SJSA1 (cell line): ENCODE measurements around the gene EXOC3L4. TPM values are rescaled to one million over a fixed set of nuclear protein-coding genes. Genes with fewer than 3 reads are reported as not detected.
A peak's percentile ranks its signal among the peaks of the same experiment; 100 is the strongest.

Source experiments
- DNase-seq, 2 experiments: peaks; one replicate each; pipeline ENCODE4 v3.0.0-alpha.2; 2015 to 2020; ENCODE audit warnings: low spot score in 2 of 2, low read depth in 1 of 2
- H3K27ac ChIP-seq: fragments of 250-450 bp; sonication (Bioruptor Pico); 2 replicates; pipeline ENCODE4 v1.5.1; 2020; ENCODE audit warnings: mild to moderate bottlenecking, moderate library complexity
- H3K27me3 ChIP-seq: fragments of 250-450 bp; sonication (Bioruptor Pico); replicated peaks from 2 replicates; pipeline ENCODE4 v1.5.1; 2020; ENCODE audit warnings: mild to moderate bottlenecking, moderate library complexity
- H3K36me3 ChIP-seq: fragments of 250-450 bp; sonication (Bioruptor Pico); 2 replicates; pipeline ENCODE4 v1.5.1; 2020; ENCODE audit warnings: mild to moderate bottlenecking
- H3K4me1 ChIP-seq: fragments of 250-450 bp; sonication (Bioruptor Pico); replicated peaks from 2 replicates; pipeline ENCODE4 v1.6.1; 2021; ENCODE audit warnings: mild to moderate bottlenecking
- H3K4me3 ChIP-seq: fragments of 250-450 bp; sonication (Bioruptor Pico); 2 replicates; pipeline ENCODE4 v1.5.1; 2020; ENCODE audit warnings: mild to moderate bottlenecking
- H3K9me3 ChIP-seq: fragments of 250-450 bp; sonication (Bioruptor Pico); replicated peaks from 2 replicates; pipeline ENCODE4 v1.5.1; 2020; ENCODE audit warnings: mild to moderate bottlenecking
- total RNA-seq: library from RNA; depleted of rRNA; stranded (reverse); fragments of >200 nt; shearing (Covaris generic); gene quantifications from 2 replicates; pipeline ENCODE4 v1.2.3, GENCODE V29; 2014

The EXOC3L4 gene
- total RNA-seq, 1 experiment from 2014 or later, result 0.50 TPM

- H3K27me3 ChIP-seq, result no peaks in the 10 kb centered on the region
- peaks cover 28% of the 10 kb centered on the region for H3K4me1 ChIP-seq
- H3K9me3 ChIP-seq, result no peaks in the 10 kb centered on the region
- peaks cover 19% of the 10 kb centered on the region for H3K36me3 ChIP-seq
- no peak overlapping the region for H3K27ac ChIP-seq
- peak in 1 of 2 experiments; percentile 39 for DNase-seq
- H3K4me3 ChIP-seq, result no peak overlapping the region
Measured at GRCh38 chr14:103138301-103139131, 44.0 kb downstream of the EXOC3L4 start.

GRCh38 chr14:103139132-103140025 lies 44.9 kb downstream of the EXOC3L4 start:
- Histone ChIP-seq H3K27me3 (no peaks in the 10 kb centered on the region), H3K4me3 (no peak overlapping the region), H3K4me1 (peaks cover 36% of the 10 kb centered on the region), H3K36me3 (peaks cover 13% of the 10 kb centered on the region), H3K9me3 (no peaks in the 10 kb centered on the region), H3K27ac (no peak overlapping the region)
- no peak for DNase-seq

- Histone ChIP-seq H3K4me1 (peaks cover 40% of the 10 kb centered on the region), H3K36me3 (peaks cover 7% of the 10 kb centered on the region), H3K4me3 (no peak overlapping the region), H3K9me3 (no peaks in the 10 kb centered on the region), H3K27ac (no peak overlapping the region), H3K27me3 (no peaks in the 10 kb centered on the region)
- no peak for DNase-seq
Measured at GRCh38 chr14:103140316-103141109, 46.0 kb downstream of the EXOC3L4 start.

GRCh38 chr14:103141117-103141796 lies 46.7 kb downstream of the EXOC3L4 start:
- H3K36me3 ChIP-seq, result no peaks in the 10 kb centered on the region; the same call in 1 of the 2 replicates
- H3K9me3 ChIP-seq, result no peaks in the 10 kb centered on the region
- H3K27ac ChIP-seq, result no peak overlapping the region
- H3K27me3 ChIP-seq, result no peaks in the 10 kb centered on the region
- no peak for DNase-seq
- H3K4me1 ChIP-seq, result peaks cover 39% of the 10 kb centered on the region
- H3K4me3 ChIP-seq, result no peak overlapping the region

GRCh38 chr14:103142026-103142425 lies 47.5 kb downstream of the EXOC3L4 start:
- Histone ChIP-seq H3K27me3 (no peaks in the 10 kb centered on the region), H3K4me1 (peaks cover 31% of the 10 kb centered on the region), H3K9me3 (no peaks in the 10 kb centered on the region), H3K36me3 (no peaks in the 10 kb centered on the region), H3K27ac (no peak overlapping the region), H3K4me3 (no peak overlapping the region)
- DNase-seq, result no peak

GRCh38 chr14:103142721-103143302 lies 48.3 kb downstream of the EXOC3L4 start:
- peak overlapping the region; percentile 88 for H3K27ac ChIP-seq
- no peak for DNase-seq
- H3K4me3 ChIP-seq, result no peak overlapping the region
- H3K27me3 ChIP-seq, result no peaks in the 10 kb centered on the region
- no peaks in the 10 kb centered on the region for H3K36me3 ChIP-seq
- H3K9me3 ChIP-seq, result no peaks in the 10 kb centered on the region
- peaks cover 27% of the 10 kb centered on the region for H3K4me1 ChIP-seq

- H3K36me3 ChIP-seq, result no peaks in the 10 kb centered on the region
- H3K27me3 ChIP-seq, result no peaks in the 10 kb centered on the region
- DNase-seq, result peak in 1 of 2 experiments; percentile 64
- H3K4me1 ChIP-seq, result peaks cover 27% of the 10 kb centered on the region
- no peak overlapping the region for H3K4me3 ChIP-seq
- no peaks in the 10 kb centered on the region for H3K9me3 ChIP-seq
- peak overlapping the region; percentile 88 for H3K27ac ChIP-seq
Measured at GRCh38 chr14:103143506-103143905, 49.0 kb downstream of the EXOC3L4 start.

GRCh38 chr14:103144085-103144484 lies 49.6 kb downstream of the EXOC3L4 start:
- Histone ChIP-seq H3K27ac (peak overlapping the region; percentile 88), H3K27me3 (no peaks in the 10 kb centered on the region), H3K36me3 (no peaks in the 10 kb centered on the region), H3K9me3 (no peaks in the 10 kb centered on the region), H3K4me1 (peaks cover 27% of the 10 kb centered on the region), H3K4me3 (no peak overlapping the region)
- peak; percentile 88 to 89 for DNase-seq

- H3K27me3 ChIP-seq, result no peaks in the 10 kb centered on the region
- DNase-seq, result no peak
- no peak overlapping the region for H3K4me3 ChIP-seq
- H3K4me1 ChIP-seq, result peaks cover 29% of the 10 kb centered on the region
- no peak overlapping the region for H3K27ac ChIP-seq
- no peaks in the 10 kb centered on the region for H3K9me3 ChIP-seq
- no peaks in the 10 kb centered on the region for H3K36me3 ChIP-seq
Measured at GRCh38 chr14:103146141-103146709, 51.7 kb downstream of the EXOC3L4 start.

GRCh38 chr14:103149351-103150237 lies 55.1 kb downstream of the EXOC3L4 start:
- no peak for DNase-seq
- peaks cover 13% of the 10 kb centered on the region for H3K4me1 ChIP-seq
- no peaks in the 10 kb centered on the region for H3K36me3 ChIP-seq

GRCh38 chr14:103151270-103151945 lies 56.9 kb downstream of the EXOC3L4 start:
- no peak overlapping the region for H3K27ac ChIP-seq
- H3K9me3 ChIP-seq, result no peaks in the 10 kb centered on the region
- DNase-seq, result no peak
- H3K4me3 ChIP-seq, result no peak overlapping the region
- peaks cover 11% of the 10 kb centered on the region for H3K4me1 ChIP-seq
- H3K27me3 ChIP-seq, result no peaks in the 10 kb centered on the region
- no peaks in the 10 kb centered on the region for H3K36me3 ChIP-seq

More at GRCh38 chr14:103149351-103150237, 55.1 kb downstream of the EXOC3L4 start:
- no peak overlapping the region for H3K4me3 ChIP-seq
- H3K27me3 ChIP-seq, result no peaks in the 10 kb centered on the region
- no peaks in the 10 kb centered on the region for H3K9me3 ChIP-seq
- no peak overlapping the region for H3K27ac ChIP-seq
